NT2/D1 (cell line): ENCODE measurements around the gene NKAIN2.

Experiments
- DNase-seq: peaks from one replicate; pipeline ENCODE4 v3.0.0-alpha.2; 2011; ENCODE audit warnings: low read depth, low spot score
- H3K27me3 ChIP-seq: 2 replicates; pipeline ENCODE4 v1.6.0; 2011; ENCODE audit warnings: mild to moderate bottlenecking; ENCODE audit not compliant: insufficient read length, insufficient read depth
- H3K36me3 ChIP-seq: 2 replicates; pipeline ENCODE4 v1.6.1; 2011; ENCODE audit warnings: mild to moderate bottlenecking, low read length, mixed read lengths; ENCODE audit not compliant: insufficient read depth, insufficient read length
- H3K4me1 ChIP-seq: 2 replicates; pipeline ENCODE4 v1.5.1; 2011; ENCODE audit not compliant: insufficient read depth, insufficient read length
- H3K4me3 ChIP-seq: 2 replicates; pipeline ENCODE4 v1.5.1; 2011; ENCODE audit warnings: low read depth; ENCODE audit not compliant: insufficient read length
- H3K9ac ChIP-seq: 2 replicates; pipeline ENCODE4 v1.6.0; 2011; ENCODE audit warnings: low read depth; ENCODE audit not compliant: insufficient read length
- H3K9me3 ChIP-seq: 2 replicates; pipeline ENCODE4 v1.5.1; 2011; ENCODE audit warnings: mild to moderate bottlenecking, low read length; ENCODE audit not compliant: insufficient read depth
- SUZ12 ChIP-seq: IDR thresholded peaks from 2 replicates; pipeline ENCODE4 v1.6.1; 2011; ENCODE audit not compliant: insufficient read length, insufficient read depth; ENCODE audit errors: extremely low read depth
- YY1 ChIP-seq: IDR thresholded peaks from 2 replicates; pipeline ENCODE4 v1.6.1; 2011; ENCODE audit not compliant: insufficient read length, insufficient read depth
- ZNF274 ChIP-seq: IDR thresholded peaks from 2 replicates; pipeline ENCODE4 v1.6.1; 2011; ENCODE audit warnings: mild to moderate bottlenecking, low read depth, low read length

The NKAIN2 gene

DNA sequence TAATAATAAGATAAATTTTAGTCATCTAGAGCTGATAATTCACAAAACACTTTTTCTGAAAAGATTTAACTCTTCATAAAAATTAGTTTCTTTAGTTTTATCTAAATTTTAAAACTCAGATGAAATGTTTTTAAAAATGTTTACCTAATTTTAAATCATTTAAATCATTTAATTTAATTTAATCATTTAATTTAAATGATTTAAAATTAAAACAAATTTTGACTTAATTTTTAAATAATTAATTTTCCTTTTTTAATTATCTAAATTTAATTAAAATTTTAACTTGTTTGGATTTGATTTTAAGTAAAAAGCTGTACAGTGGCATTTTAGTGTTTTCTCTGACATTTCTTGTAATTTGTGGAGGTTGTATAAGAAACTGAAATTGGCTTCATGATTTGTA, 1026.8 kb downstream of the NKAIN2 start:
- Histone ChIP-seq H3K9ac (no peak overlapping the region), H3K4me1 (no peaks in the 10 kb centered on the region), H3K9me3 (no peaks in the 10 kb centered on the region), H3K4me3 (no peak overlapping the region), H3K27me3 (no peaks in the 10 kb centered on the region), H3K36me3 (no peaks in the 10 kb centered on the region)
- no peak for TF ChIP-seq SUZ12
- no peak for TF ChIP-seq YY1
- no peak for TF ChIP-seq ZNF274
- DNase-seq = no peak

DNA sequence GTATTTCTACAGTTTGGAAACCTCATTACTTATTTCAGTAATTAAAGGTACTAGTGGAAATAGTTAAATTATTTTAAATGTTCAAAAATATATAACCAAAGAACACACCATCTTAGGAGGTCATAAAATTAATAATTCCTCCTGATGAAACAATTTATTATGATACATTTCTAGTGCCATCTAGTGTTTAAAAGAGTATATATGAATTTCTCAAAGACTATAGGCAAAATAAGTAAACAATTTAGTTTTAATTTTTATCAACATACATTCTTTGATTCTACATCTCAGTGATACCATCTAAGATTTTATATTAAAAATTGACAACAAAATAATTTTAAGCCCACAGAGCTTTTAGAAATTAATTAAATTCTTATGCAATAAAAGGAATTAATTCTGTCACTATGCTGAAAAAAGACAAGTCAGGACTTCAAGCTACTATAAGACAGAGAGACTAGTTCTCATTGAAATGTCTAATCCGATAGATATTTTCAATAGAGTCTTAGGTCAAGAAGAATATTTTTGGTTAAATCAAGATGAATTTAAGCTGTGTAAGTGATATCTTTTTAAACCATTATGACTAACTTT, 1050.8 kb downstream of the NKAIN2 start:
- H3K9me3 ChIP-seq = no peaks in the 10 kb centered on the region
- no peak overlapping the region for H3K4me3 ChIP-seq
- no peak overlapping the region for H3K9ac ChIP-seq
- DNase-seq = no peak
- H3K36me3 ChIP-seq = no peaks in the 10 kb centered on the region
- H3K4me1 ChIP-seq = no peaks in the 10 kb centered on the region
- TF ChIP-seq YY1 = no peak
- TF ChIP-seq SUZ12 = no peak
- no peak for TF ChIP-seq ZNF274
- H3K27me3 ChIP-seq = no peaks in the 10 kb centered on the region

DNA sequence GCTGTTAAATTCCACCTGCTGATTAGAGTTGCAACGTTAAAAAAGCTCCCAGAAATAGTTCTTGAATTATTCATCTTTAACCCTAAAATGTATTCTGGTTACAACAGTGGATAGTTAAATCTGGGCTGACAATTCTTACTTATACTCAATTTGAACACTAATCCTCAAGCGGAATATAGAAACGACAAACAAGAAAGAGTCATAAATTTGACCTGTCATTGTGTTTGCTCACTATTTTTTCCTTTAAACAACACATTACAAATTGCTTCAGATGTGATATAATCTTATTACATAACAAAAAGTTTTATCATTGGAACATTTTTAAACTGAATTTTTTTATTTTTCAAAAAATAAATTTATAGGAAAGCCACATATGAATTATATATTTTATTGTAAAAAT, 1054.1 kb downstream of the NKAIN2 start:
- DNase-seq = no peak
- no peaks in the 10 kb centered on the region for H3K36me3 ChIP-seq
- H3K4me1 ChIP-seq = no peaks in the 10 kb centered on the region
- H3K9me3 ChIP-seq = no peaks in the 10 kb centered on the region; the same call in 1 of the 2 replicates
- TF ChIP-seq ZNF274 (no peak), YY1 (no peak), SUZ12 (no peak)
- no peaks in the 10 kb centered on the region for H3K27me3 ChIP-seq
- no peak overlapping the region for H3K4me3 ChIP-seq
- H3K9ac ChIP-seq = no peak overlapping the region

DNA sequence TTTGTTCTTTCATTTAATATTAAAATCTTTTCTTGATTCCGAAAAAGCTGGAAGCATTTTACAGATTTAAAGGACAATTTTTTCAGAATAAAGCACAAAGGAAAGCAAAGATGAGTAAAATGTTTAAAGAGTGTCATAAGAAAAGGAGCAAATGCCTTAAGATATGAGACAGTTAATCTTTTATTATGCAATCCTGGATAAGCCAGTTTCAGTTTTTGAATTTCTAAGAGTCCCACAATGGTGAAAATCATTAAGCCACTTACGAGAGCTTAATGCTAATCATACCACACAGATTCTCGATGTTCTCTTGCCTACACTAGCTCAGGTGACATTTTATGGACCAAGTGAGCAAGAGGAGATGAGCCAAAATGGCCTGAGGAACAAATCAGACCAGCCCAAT, 1054.9 kb downstream of the NKAIN2 start:
- H3K9me3 ChIP-seq = no peaks in the 10 kb centered on the region; the same call in 1 of the 2 replicates
- H3K4me1 ChIP-seq = no peaks in the 10 kb centered on the region
- no peak overlapping the region for H3K9ac ChIP-seq
- DNase-seq = no peak
- no peak overlapping the region for H3K4me3 ChIP-seq
- no peaks in the 10 kb centered on the region for H3K36me3 ChIP-seq
- no peaks in the 10 kb centered on the region for H3K27me3 ChIP-seq
- TF ChIP-seq ZNF274 = no peak

DNA sequence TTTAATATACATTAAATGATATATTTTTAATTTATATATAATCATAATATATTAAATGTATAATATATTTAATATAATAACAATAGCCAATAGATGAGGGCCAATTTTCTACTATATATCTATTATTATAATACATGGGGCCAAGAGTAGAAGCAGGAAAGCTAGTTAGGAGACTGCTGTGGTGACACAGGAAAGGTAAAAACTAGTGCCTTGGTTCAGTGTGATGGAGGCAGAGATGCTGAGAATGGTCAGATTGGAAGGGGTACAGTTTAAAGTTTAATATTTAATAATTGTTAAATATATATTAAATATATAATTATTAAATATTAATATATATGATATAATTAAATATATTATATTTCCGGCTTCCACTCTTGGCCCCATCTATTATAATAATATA, 1055.7 kb downstream of the NKAIN2 start:
- Histone ChIP-seq H3K4me1 (no peaks in the 10 kb centered on the region), H3K9me3 (no peaks in the 10 kb centered on the region; the same call in 1 of the 2 replicates), H3K4me3 (no peak overlapping the region), H3K9ac (no peak overlapping the region), H3K36me3 (no peaks in the 10 kb centered on the region), H3K27me3 (no peaks in the 10 kb centered on the region)
- TF ChIP-seq SUZ12 = no peak
- no peak for TF ChIP-seq ZNF274
- TF ChIP-seq YY1 = no peak
- no peak for DNase-seq

DNA sequence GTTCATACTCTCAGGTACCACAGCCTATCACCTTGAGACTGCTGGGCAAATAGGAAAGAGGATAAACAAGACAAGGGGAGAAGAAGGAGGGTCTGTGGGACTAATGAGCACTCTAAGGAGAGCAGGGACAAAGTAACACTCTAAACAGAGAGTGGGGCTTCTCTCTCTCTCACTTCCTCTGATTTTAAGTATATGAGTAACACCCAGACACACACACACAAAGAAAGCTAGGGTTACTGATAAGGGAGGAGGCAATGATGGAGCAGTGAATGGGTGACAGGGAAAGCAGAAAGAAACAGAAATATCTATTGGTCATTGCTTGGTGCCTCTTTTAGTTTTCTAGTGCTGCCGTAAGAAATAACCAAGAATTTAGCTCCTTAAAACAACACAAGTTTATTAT, 1062.4 kb downstream of the NKAIN2 start:
- H3K36me3 ChIP-seq = no peaks in the 10 kb centered on the region
- TF ChIP-seq ZNF274 (no peak), SUZ12 (no peak), YY1 (no peak)

DNA sequence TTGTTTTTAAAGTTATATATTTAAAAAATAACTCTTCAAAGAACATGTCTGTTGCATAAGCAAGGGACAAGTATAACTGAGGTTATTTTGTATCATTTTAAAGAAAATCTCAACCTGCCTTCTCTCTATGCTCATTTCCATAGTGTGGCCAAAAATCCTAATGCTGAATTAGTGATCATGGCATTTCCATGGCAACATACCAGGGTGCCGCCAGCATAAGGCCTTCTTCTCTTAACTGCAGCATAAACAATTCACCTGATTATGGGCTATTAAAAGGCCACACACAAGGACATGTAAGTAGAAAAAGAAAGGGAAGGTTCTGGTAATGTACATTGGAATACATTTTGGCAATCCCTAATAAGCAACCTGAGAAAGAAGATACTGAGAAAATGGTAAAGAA, 1063.5 kb downstream of the NKAIN2 start:
- Histone ChIP-seq H3K4me1 (no peaks in the 10 kb centered on the region), H3K4me3 (no peak overlapping the region), H3K27me3 (no peaks in the 10 kb centered on the region), H3K9ac (no peak overlapping the region), H3K36me3 (no peaks in the 10 kb centered on the region), H3K9me3 (no peaks in the 10 kb centered on the region)
- no peak for DNase-seq
- no peak for TF ChIP-seq SUZ12
- TF ChIP-seq ZNF274 = no peak
- no peak for TF ChIP-seq YY1

More for the DNA sequence above, 1062.4 kb downstream of the NKAIN2 start:
- no peaks in the 10 kb centered on the region for H3K27me3 ChIP-seq
- no peak overlapping the region for H3K4me3 ChIP-seq
- no peak overlapping the region for H3K9ac ChIP-seq
- H3K9me3 ChIP-seq = no peaks in the 10 kb centered on the region; the same call in 1 of the 2 replicates
- DNase-seq = no peak
- H3K4me1 ChIP-seq = no peaks in the 10 kb centered on the region

DNA sequence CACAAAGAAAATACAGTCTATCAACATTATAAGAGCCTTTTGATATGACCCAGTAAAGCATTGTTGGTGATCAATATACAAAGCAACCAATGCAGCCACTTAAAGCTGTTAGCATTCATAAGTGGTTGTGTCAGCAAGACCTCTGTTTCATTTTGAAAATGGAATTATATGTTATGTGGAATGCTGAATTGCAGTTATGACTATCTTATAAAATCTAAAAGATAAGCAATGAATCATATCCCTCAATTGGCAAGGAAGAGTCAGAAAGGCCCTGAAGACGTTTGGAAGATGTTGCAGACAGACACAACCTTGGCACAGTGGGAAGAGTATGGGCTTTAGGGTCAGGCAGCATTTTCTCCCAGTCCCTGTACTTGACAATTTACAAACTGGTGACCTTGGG, 1064.8 kb downstream of the NKAIN2 start:
- no peaks in the 10 kb centered on the region for H3K9me3 ChIP-seq
- H3K36me3 ChIP-seq = no peaks in the 10 kb centered on the region
- H3K9ac ChIP-seq = no peak overlapping the region
- no peak for DNase-seq
- no peaks in the 10 kb centered on the region for H3K4me1 ChIP-seq
- TF ChIP-seq SUZ12 (no peak), YY1 (no peak), ZNF274 (no peak)
- H3K27me3 ChIP-seq = no peaks in the 10 kb centered on the region
- H3K4me3 ChIP-seq = no peak overlapping the region

DNA sequence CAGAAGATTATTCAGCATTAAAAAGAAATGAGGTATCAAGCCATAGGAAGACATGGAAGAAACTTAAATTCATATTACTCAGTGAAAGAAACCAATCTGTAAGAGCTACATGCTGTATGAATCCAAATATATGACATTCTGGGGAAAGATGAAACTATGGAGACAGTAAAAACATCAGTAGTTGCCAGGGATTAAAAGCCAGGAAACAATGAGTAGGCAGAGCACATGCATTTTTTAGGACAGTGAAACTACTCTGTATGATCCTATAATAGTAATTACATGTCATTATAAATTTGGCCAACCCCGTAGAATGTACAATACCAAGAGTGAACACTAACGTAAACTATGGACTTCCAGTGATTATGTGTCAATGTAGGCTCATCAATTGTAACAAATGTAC, 1065.8 kb downstream of the NKAIN2 start:
- no peaks in the 10 kb centered on the region for H3K27me3 ChIP-seq
- no peak overlapping the region for H3K9ac ChIP-seq
- DNase-seq = no peak

More for the DNA sequence above, 1065.8 kb downstream of the NKAIN2 start:
- no peaks in the 10 kb centered on the region for H3K9me3 ChIP-seq
- no peaks in the 10 kb centered on the region for H3K36me3 ChIP-seq
- H3K4me1 ChIP-seq = no peaks in the 10 kb centered on the region
- TF ChIP-seq YY1 = no peak
- TF ChIP-seq ZNF274 = no peak
- no peak for TF ChIP-seq SUZ12
- no peak overlapping the region for H3K4me3 ChIP-seq
